Measurements from ENCODE around the gene AGBL1.

Gene AGBL1

DNA sequence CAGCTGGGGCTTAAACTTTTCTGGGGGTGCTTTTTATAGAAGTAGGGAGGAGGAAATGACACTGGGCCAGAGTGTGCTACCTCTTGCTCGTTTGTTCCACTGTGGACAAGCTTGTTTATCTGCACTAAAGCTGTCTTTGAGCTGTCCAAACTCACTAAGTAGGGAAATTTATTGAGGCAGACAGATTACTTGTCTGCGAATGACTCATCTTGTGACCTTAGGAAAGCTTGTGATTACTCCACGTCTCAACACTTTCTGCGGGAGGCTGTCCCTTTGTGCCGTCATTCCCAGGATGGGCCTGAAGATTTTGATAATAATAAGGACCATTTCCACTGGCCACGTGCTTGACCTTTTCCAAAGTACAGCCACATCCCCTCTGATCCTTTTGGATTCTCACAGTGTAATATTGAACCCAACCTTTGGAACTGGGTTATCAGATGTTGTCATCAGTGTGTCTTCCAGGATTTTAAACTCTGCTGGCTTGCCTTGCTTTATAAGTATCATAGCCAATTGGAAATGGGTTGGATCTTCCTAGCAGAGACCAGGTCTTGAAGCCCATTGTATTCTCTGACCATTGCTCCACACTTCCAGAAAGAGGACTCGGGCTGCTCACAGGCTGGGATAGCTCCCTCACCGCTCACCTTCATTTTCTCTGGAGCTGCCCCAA lies 84.7 kb downstream of the AGBL1 start:
- TF ChIP-seq, protein P1, sequence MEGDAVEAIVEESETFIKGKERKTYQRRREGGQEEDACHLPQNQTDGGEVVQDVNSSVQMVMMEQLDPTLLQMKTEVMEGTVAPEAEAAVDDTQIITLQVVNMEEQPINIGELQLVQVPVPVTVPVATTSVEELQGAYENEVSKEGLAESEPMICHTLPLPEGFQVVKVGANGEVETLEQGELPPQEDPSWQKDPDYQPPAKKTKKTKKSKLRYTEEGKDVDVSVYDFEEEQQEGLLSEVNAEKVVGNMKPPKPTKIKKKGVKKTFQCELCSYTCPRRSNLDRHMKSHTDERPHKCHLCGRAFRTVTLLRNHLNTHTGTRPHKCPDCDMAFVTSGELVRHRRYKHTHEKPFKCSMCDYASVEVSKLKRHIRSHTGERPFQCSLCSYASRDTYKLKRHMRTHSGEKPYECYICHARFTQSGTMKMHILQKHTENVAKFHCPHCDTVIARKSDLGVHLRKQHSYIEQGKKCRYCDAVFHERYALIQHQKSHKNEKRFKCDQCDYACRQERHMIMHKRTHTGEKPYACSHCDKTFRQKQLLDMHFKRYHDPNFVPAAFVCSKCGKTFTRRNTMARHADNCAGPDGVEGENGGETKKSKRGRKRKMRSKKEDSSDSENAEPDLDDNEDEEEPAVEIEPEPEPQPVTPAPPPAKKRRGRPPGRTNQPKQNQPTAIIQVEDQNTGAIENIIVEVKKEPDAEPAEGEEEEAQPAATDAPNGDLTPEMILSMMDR (IDR thresholded peaks at IDR 0.05; ENCODE audit: control insufficient read depth, insufficient read depth, low read depth, low read length, missing control alignments), result no peak
- H3K4me3 ChIP-seq (ENCODE audit: control insufficient read depth, low read depth, low read length), result no peak overlapping the region
- no peak for DNase-seq (ENCODE audit: low read depth)

DNA sequence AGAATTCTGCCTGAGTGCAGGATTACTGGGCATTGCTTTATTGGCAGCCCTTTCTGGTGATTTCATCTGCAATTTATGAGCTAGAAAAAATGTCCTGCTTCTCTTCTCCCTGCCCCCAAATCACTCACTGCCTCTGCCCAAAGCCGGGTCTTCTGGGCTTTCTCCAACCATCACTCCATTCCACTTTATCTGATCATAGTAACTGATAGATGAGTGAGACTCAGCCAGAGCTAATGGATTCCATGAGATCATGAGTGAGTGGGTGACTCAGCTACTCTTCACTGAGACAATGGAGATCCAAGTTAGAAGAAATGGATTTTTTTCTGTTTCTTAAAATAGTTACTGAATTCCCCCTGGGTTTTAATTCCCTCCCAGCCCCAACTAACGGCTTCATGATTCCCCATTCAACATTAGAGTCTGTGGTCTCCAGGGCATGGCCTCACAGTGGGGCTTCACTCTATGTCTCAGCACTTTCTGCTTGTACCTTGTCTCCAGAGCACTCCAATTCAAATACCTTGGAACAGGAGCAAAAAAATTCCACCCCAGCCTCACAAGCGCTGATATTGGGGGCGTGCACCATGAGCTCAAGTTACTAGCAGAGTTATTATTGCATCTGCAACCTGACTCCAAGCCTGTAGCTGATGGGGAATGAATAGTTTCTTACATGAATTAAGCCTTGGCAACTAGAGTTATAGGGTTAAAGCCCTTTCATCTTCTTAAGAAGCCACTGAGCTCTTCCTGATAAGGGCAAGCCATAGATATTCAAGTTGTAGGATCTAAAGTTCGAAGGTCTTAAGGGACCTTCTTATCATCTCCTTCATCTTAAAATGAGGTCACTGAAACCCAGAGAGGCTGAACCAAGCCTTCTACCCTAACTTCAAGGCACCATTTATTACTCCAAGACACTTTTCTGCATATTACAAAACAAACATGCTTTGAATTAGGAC lies 85.9 kb downstream of the AGBL1 start:
- DNase-seq (ENCODE audit: low read depth), result no peak
- no peak overlapping the region for H3K4me3 ChIP-seq (ENCODE audit: control insufficient read depth, low read depth, low read length)
- TF ChIP-seq, protein P1 (IDR thresholded peaks at IDR 0.05; ENCODE audit: control insufficient read depth, insufficient read depth, low read depth, low read length, missing control alignments), result no peak

DNA sequence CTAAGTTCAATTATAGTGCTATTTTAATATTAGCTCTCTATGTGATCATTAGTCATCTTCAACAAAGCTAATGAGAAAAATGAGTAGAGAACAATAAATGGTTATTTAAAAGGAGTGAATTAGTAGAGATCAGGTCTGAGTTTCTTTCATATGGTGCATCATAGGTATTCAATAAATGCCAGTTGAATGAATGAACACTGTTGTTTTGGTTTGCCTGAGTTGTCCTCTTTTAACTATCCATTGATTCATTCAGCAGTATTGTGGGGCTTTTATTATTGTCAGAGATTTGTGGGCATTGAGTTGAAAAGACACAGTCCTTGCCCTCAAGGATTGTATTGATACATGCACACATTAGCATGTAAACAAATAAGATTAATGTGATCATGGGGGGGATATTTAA lies 88.2 kb downstream of the AGBL1 start:
- TF ChIP-seq, protein P1 (IDR thresholded peaks at IDR 0.05; ENCODE audit: control insufficient read depth, insufficient read depth, low read depth, low read length, missing control alignments), result no peak
- no peak overlapping the region for H3K4me3 ChIP-seq (ENCODE audit: control insufficient read depth, low read depth, low read length)
- DNase-seq (ENCODE audit: low read depth), result no peak

DNA sequence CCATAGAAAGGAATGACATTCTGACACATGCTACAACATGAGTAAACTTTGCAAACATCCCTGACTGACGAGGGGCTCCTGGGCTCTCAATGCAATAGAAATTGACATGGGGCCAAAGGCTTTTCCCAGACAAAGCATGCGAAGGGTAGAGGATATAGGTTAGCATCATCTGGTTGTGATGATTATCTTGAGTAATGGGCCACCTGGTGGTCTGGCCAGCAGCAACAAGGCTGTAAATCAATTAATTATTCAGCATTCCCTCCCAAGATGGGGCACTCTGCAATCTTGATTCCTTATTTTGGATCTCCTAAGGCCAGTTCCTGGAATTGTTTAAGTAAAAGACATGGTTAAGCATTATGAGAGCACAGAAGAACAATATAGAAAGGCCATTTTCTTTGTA lies 99.2 kb downstream of the AGBL1 start:
- no peak for DNase-seq (ENCODE audit: low read depth)
- TF ChIP-seq, protein P1 (IDR thresholded peaks at IDR 0.05; ENCODE audit: control insufficient read depth, insufficient read depth, low read depth, low read length, missing control alignments), result no peak

DNA sequence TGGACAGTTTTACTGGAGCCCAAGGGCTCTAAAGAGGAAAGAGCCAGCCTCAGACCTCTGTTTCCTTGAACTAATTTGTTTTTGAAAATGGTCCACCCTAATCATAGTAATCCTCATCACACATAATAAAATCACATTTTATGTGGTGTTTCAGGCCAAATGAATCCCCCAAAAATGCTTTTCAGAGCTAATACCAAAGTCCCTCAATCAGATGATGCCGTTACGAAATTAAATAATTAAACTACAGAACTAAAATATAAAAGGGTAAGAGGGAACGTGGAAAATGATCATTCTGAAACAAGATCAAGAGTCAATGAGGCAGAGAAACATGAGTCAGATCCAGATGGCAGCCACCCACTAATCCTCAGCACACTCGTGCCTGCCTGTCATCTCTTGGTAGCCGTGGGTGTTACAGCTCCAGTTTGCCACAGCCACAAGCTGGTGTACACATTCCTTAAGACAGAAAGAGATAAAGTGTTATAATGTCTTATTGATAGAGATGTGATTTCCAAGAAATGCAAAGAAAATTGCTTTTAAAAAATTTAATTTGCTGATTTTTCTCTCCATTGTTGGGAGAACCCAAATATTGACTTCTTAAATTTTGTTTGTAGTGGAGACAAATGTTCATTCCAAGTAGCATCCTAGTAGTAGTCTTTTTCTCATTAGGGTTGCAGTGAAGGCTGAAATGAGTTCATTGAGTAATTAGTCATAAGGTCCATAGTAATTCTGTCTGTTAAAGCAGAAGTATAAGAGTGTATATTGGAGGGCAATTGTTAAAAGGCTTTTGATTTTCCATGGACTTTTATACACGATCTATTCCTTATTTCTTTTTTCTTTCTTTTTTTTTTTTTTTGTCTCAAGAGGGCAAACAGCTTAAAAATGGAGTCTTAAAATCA lies 104.2 kb downstream of the AGBL1 start:
- TF ChIP-seq, protein P1 (IDR thresholded peaks at IDR 0.05; ENCODE audit: control insufficient read depth, insufficient read depth, low read depth, low read length, missing control alignments), result no peak
- no peak overlapping the region for H3K4me3 ChIP-seq (ENCODE audit: control insufficient read depth, low read depth, low read length)
- no peak for DNase-seq (ENCODE audit: low read depth)

More for the DNA sequence above, 99.2 kb downstream of the AGBL1 start:
- no peak overlapping the region for H3K4me3 ChIP-seq (ENCODE audit: control insufficient read depth, low read depth, low read length)

Measured in AG09309 (cell line).